ENCODE data around the gene PAFAH1B2. TPM values are rescaled to one million over a fixed set of nuclear protein-coding genes. Genes with fewer than 3 reads are reported as not detected.

Gene PAFAH1B2
- total RNA-seq, 2 experiments from 2014 or later: 43.7 to 44.3 TPM

GRCh38 chr11:117159892-117160291 is 15.8 kb downstream of the PAFAH1B2 start:
- H3K36me3 Mint-ChIP-seq (ENCODE audit: low read depth): peaks cover 16% of the 10 kb centered on the region
- H3K4me1 Mint-ChIP-seq (ENCODE audit: low read depth): peaks cover 8% of the 10 kb centered on the region
- no peak overlapping the region for H3K4me3 Mint-ChIP-seq
- H3K27me3 Mint-ChIP-seq (ENCODE audit: low read depth): no peaks in the 10 kb centered on the region
- peak overlapping the region; percentile 36 for H3K27ac Mint-ChIP-seq
- intact Hi-C loops (cut with micrococcal nuclease): no loop called here
- no peak for DNase-seq
- CTCF ChIA-PET: interaction anchor here (0.8 to 1.2 kb wide), 2 partner anchors 11 to 12 kb away, joined by 3 read pairs; no protein-coding TSS in a partner anchor
- no peaks in the 10 kb centered on the region for H3K9me3 Mint-ChIP-seq

- H3K27me3 Mint-ChIP-seq (ENCODE audit: low read depth): no peaks in the 10 kb centered on the region
- peaks cover 20% of the 10 kb centered on the region for H3K36me3 Mint-ChIP-seq (ENCODE audit: low read depth)
- intact Hi-C loops (cut with micrococcal nuclease): no loop called here
- H3K4me3 Mint-ChIP-seq: no peak overlapping the region
- no peak for DNase-seq
- no peak overlapping the region for H3K27ac Mint-ChIP-seq
- CTCF ChIA-PET: interaction anchor here (0.7 to 1.2 kb wide), 3 partner anchors 12 to 401 kb away, joined by 3 to 4 read pairs (median 3); no protein-coding TSS in a partner anchor
- H3K4me1 Mint-ChIP-seq (ENCODE audit: low read depth): peaks cover 10% of the 10 kb centered on the region
- no peaks in the 10 kb centered on the region for H3K9me3 Mint-ChIP-seq
These were observed 16.7 kb downstream of the PAFAH1B2 start for GRCh38 chr11:117160826-117161225.

- intact Hi-C loops (cut with micrococcal nuclease): no loop called here
- no peak overlapping the region for H3K27ac Mint-ChIP-seq
- no peak overlapping the region for H3K4me3 Mint-ChIP-seq
- peaks cover 3% of the 10 kb centered on the region for H3K4me1 Mint-ChIP-seq (ENCODE audit: low read depth)
- CTCF ChIA-PET: interaction anchor here (1.0 kb wide), 1 partner anchor 21 kb away, joined by 5 read pairs; no protein-coding TSS in a partner anchor
- no peak for DNase-seq
- no peaks in the 10 kb centered on the region for H3K27me3 Mint-ChIP-seq (ENCODE audit: low read depth)
- H3K9me3 Mint-ChIP-seq: no peaks in the 10 kb centered on the region
- H3K36me3 Mint-ChIP-seq (ENCODE audit: low read depth): peaks cover 16% of the 10 kb centered on the region
These were observed 22.4 kb downstream of the PAFAH1B2 start for GRCh38 chr11:117166491-117166890.

- Mint-ChIP-seq H3K27me3 (ENCODE audit: low read depth) (no peaks in the 10 kb centered on the region), H3K27ac (no peak overlapping the region), H3K4me3 (no peak overlapping the region), H3K4me1 (ENCODE audit: low read depth) (peaks cover 11% of the 10 kb centered on the region), H3K36me3 (ENCODE audit: low read depth) (peaks cover 12% of the 10 kb centered on the region), H3K9me3 (no peaks in the 10 kb centered on the region)
- CTCF ChIA-PET: interaction anchor here (0.6 to 1.1 kb wide), 2 partner anchors 12 to 25 kb away, joined by 3 to 5 read pairs; partner anchors contain the start of gene PAFAH1B2
- no peak for DNase-seq
- intact Hi-C loops (cut with micrococcal nuclease): no loop called here
These were observed 25.6 kb downstream of the PAFAH1B2 start for GRCh38 chr11:117169736-117170135.

GRCh38 chr11:117170210-117170609 is 26.1 kb downstream of the PAFAH1B2 start:
- Mint-ChIP-seq H3K36me3 (ENCODE audit: low read depth) (peaks cover 11% of the 10 kb centered on the region), H3K27me3 (ENCODE audit: low read depth) (no peaks in the 10 kb centered on the region), H3K4me1 (ENCODE audit: low read depth) (peaks cover 11% of the 10 kb centered on the region), H3K4me3 (no peak overlapping the region), H3K27ac (peak overlapping the region; percentile 16), H3K9me3 (no peaks in the 10 kb centered on the region)
- intact Hi-C loops (cut with micrococcal nuclease): no loop called here
- CTCF ChIA-PET: no interaction called here
- no peak for DNase-seq

GRCh38 chr11:117171007-117171403 is 26.9 kb downstream of the PAFAH1B2 start:
- no peak overlapping the region for H3K4me3 Mint-ChIP-seq
- CTCF ChIA-PET: interaction anchor here (0.6 kb wide), 1 partner anchor 19 kb away, joined by 3 read pairs; no protein-coding TSS in a partner anchor
- H3K27ac Mint-ChIP-seq: peak overlapping the region; percentile 18
- peaks cover 7% of the 10 kb centered on the region for H3K36me3 Mint-ChIP-seq (ENCODE audit: low read depth)
- no peaks in the 10 kb centered on the region for H3K9me3 Mint-ChIP-seq
- no peak for DNase-seq
- intact Hi-C loops (cut with micrococcal nuclease): no loop called here
- peaks cover 9% of the 10 kb centered on the region for H3K4me1 Mint-ChIP-seq (ENCODE audit: low read depth)
- no peaks in the 10 kb centered on the region for H3K27me3 Mint-ChIP-seq (ENCODE audit: low read depth)

GRCh38 chr11:117171404-117172061 is 27.4 kb downstream of the PAFAH1B2 start:
- CTCF ChIA-PET: interaction anchor here (0.8 to 1.6 kb wide), 3 partner anchors 9 to 255 kb away, joined by 3 to 8 read pairs (median 3); no protein-coding TSS in a partner anchor
- Mint-ChIP-seq H3K27ac (peak overlapping the region; percentile 18), H3K4me1 (ENCODE audit: low read depth) (peaks cover 9% of the 10 kb centered on the region), H3K36me3 (ENCODE audit: low read depth) (peaks cover 7% of the 10 kb centered on the region), H3K9me3 (no peaks in the 10 kb centered on the region), H3K27me3 (ENCODE audit: low read depth) (no peaks in the 10 kb centered on the region), H3K4me3 (no peak overlapping the region)
- intact Hi-C loops (cut with micrococcal nuclease): no loop called here
- DNase-seq: no peak

GRCh38 chr11:117172724-117173421 is 28.8 kb downstream of the PAFAH1B2 start:
- Mint-ChIP-seq H3K4me1 (ENCODE audit: low read depth) (peaks cover 11% of the 10 kb centered on the region), H3K27ac (no peak overlapping the region), H3K27me3 (ENCODE audit: low read depth) (no peaks in the 10 kb centered on the region), H3K4me3 (no peak overlapping the region), H3K36me3 (ENCODE audit: low read depth) (peaks cover 5% of the 10 kb centered on the region), H3K9me3 (no peaks in the 10 kb centered on the region)
- CTCF ChIA-PET: interaction anchor here (0.5 to 1.6 kb wide), 7 partner anchors 8 to 449 kb away, joined by 3 to 8 read pairs (median 3); no protein-coding TSS in a partner anchor
- no peak for DNase-seq
- intact Hi-C loops (cut with micrococcal nuclease): no loop called here

GRCh38 chr11:117175104-117175503 is 31.0 kb downstream of the PAFAH1B2 start:
- Mint-ChIP-seq H3K27me3 (ENCODE audit: low read depth) (no peaks in the 10 kb centered on the region), H3K36me3 (ENCODE audit: low read depth) (no peaks in the 10 kb centered on the region), H3K4me1 (ENCODE audit: low read depth) (peaks cover 24% of the 10 kb centered on the region), H3K27ac (no peak overlapping the region), H3K9me3 (no peaks in the 10 kb centered on the region), H3K4me3 (no peak overlapping the region)
- intact Hi-C loops (cut with micrococcal nuclease): no loop called here
- CTCF ChIA-PET: no interaction called here
- DNase-seq: no peak

GRCh38 chr11:117175781-117176180 is 31.7 kb downstream of the PAFAH1B2 start:
- H3K27me3 Mint-ChIP-seq (ENCODE audit: low read depth): no peaks in the 10 kb centered on the region
- intact Hi-C loops (cut with micrococcal nuclease): no loop called here
- no peaks in the 10 kb centered on the region for H3K36me3 Mint-ChIP-seq (ENCODE audit: low read depth)
- H3K27ac Mint-ChIP-seq: no peak overlapping the region
- no peaks in the 10 kb centered on the region for H3K9me3 Mint-ChIP-seq
- CTCF ChIA-PET: interaction anchor here (0.7 kb wide), 1 partner anchor 389 kb away, joined by 3 read pairs; no protein-coding TSS in a partner anchor
- no peak overlapping the region for H3K4me3 Mint-ChIP-seq
- peaks cover 30% of the 10 kb centered on the region for H3K4me1 Mint-ChIP-seq (ENCODE audit: low read depth)
- no peak for DNase-seq

- H3K4me1 Mint-ChIP-seq (ENCODE audit: low read depth): peaks cover 34% of the 10 kb centered on the region
- CTCF ChIA-PET: interaction anchor here (0.7 kb wide), 1 partner anchor 389 kb away, joined by 3 read pairs; no protein-coding TSS in a partner anchor
- no peak for DNase-seq
- H3K9me3 Mint-ChIP-seq: no peaks in the 10 kb centered on the region
- no peak overlapping the region for H3K27ac Mint-ChIP-seq
- no peaks in the 10 kb centered on the region for H3K27me3 Mint-ChIP-seq (ENCODE audit: low read depth)
- H3K36me3 Mint-ChIP-seq (ENCODE audit: low read depth): no peaks in the 10 kb centered on the region
- intact Hi-C loops (cut with micrococcal nuclease): no loop called here
- H3K4me3 Mint-ChIP-seq: no peak overlapping the region
These were observed 32.1 kb downstream of the PAFAH1B2 start for GRCh38 chr11:117176186-117176585.

GRCh38 chr11:117177534-117178209 is 33.6 kb downstream of the PAFAH1B2 start:
- Mint-ChIP-seq H3K27me3 (ENCODE audit: low read depth) (no peaks in the 10 kb centered on the region), H3K9me3 (no peaks in the 10 kb centered on the region), H3K4me1 (ENCODE audit: low read depth) (peaks cover 29% of the 10 kb centered on the region), H3K4me3 (peak overlapping the region; percentile 93), H3K27ac (peak overlapping the region; percentile 79), H3K36me3 (ENCODE audit: low read depth) (no peaks in the 10 kb centered on the region)
- CTCF ChIA-PET: interaction anchor here (0.7 to 6.4 kb wide), 3 partner anchors 47 to 59 kb away, joined by 3 to 72 read pairs (median 27); no protein-coding TSS in a partner anchor
- intact Hi-C loops (cut with micrococcal nuclease): loop anchor here (1.0 to 2.0 kb wide), 5 partner anchors 33 to 405 kb away; partner anchors contain the start of genes BUD13, CEP164 and PAFAH1B2
- DNase-seq: no peak
